Thyroid gland (tissue), 4 donors: ENCODE data around the gene CBX1.

ENCODE experiments used
- POLR2A ChIP-seq, 2 donors: fragments of 450-650 bp; IDR thresholded peaks; one replicate each; pipeline ENCODE4 v1.6.1; 2017; ENCODE audit warnings: antibody characterized with exemption in 2 of 2, mild to moderate bottlenecking in 2 of 2, moderate library complexity in 1 of 2
- TF ChIP-seq, protein P1 (sequence below), 6 experiments: fragments of 200-600 bp in 3 of 6; fragments of 450-650 bp in 3 of 6; sonication (generic) in 3 of 6; IDR thresholded peaks; one replicate each; pipeline ENCODE4 v1.5.1; 2016 to 2019; ENCODE audit warnings: antibody characterized with exemption in 6 of 6, mild to moderate bottlenecking in 2 of 6, inconsistent platforms in 1 of 6, moderate library complexity in 1 of 6

- TF ChIP-seq, protein P1, sequence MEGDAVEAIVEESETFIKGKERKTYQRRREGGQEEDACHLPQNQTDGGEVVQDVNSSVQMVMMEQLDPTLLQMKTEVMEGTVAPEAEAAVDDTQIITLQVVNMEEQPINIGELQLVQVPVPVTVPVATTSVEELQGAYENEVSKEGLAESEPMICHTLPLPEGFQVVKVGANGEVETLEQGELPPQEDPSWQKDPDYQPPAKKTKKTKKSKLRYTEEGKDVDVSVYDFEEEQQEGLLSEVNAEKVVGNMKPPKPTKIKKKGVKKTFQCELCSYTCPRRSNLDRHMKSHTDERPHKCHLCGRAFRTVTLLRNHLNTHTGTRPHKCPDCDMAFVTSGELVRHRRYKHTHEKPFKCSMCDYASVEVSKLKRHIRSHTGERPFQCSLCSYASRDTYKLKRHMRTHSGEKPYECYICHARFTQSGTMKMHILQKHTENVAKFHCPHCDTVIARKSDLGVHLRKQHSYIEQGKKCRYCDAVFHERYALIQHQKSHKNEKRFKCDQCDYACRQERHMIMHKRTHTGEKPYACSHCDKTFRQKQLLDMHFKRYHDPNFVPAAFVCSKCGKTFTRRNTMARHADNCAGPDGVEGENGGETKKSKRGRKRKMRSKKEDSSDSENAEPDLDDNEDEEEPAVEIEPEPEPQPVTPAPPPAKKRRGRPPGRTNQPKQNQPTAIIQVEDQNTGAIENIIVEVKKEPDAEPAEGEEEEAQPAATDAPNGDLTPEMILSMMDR (IDR thresholded peaks at IDR 0.05), result no peak
- TF ChIP-seq POLR2A (IDR thresholded peaks at IDR 0.05), result no peak
Observed at GRCh38 chr17:48036693-48037035, 64.6 kb downstream of the CBX1 start.
